Common myeloid progenitor, CD34-positive (primary cell): ENCODE measurements around the gene GID8.

Source experiments
- CTCF ChIA-PET: fragments of 350-600 bp; sonication (Branson Sonifier 250); formaldehyde crosslinking; loops from one replicate; lab custom pipeline; 2021; ENCODE audit warnings: antibody characterized with exemption; lab: Charles Lee
- POLR2A ChIA-PET: fragments of 350-600 bp; sonication (Branson Sonifier 250); formaldehyde crosslinking; loops from one replicate; lab custom pipeline; 2021; ENCODE audit warnings: antibody characterized with exemption; lab: Charles Lee
- DNase-seq, 3 donors: peaks; one replicate each; pipeline versions ENCODE4 v3.0.0 to v3.0.0-alpha.2; 2013
- H3K27ac ChIP-seq, 2 experiments: 1 replicate in 1 of 2; 2 replicates in 1 of 2; pipeline ENCODE4 v1.7.0; 2013; ENCODE audit warnings: inconsistent platforms in 2 of 2, low read length in 2 of 2, mild to moderate bottlenecking in 2 of 2, low read depth in 1 of 2, moderate library complexity in 1 of 2; ENCODE audit not compliant: severe bottlenecking in 2 of 2, insufficient read depth in 1 of 2, poor library complexity in 1 of 2
- H3K27me3 ChIP-seq, 5 experiments: replicated peaks in 2 of 5; 1 replicate in 3 of 5; 2 replicates in 2 of 5; pipeline versions ENCODE4 v1.6.1 to v1.7.0; 2013; ENCODE audit warnings: low read length in 4 of 5, mild to moderate bottlenecking in 2 of 5, moderate library complexity in 2 of 5, inconsistent platforms in 1 of 5; ENCODE audit not compliant: insufficient read depth in 5 of 5, control insufficient read depth in 4 of 5
- H3K36me3 ChIP-seq, 4 experiments: 1 replicate in 2 of 4; 2 replicates in 2 of 4; pipeline versions ENCODE4 v1.6.1 to v1.7.0; 2013; ENCODE audit warnings: low read length in 3 of 4, control low read depth in 1 of 4, mild to moderate bottlenecking in 1 of 4; ENCODE audit not compliant: control insufficient read depth in 4 of 4, insufficient read depth in 4 of 4
- H3K4me1 ChIP-seq, 4 experiments: 1 replicate in 3 of 4; 2 replicates in 1 of 4; pipeline versions ENCODE4 v1.6.1 to v1.7.1; 2013; ENCODE audit warnings: low read length in 3 of 4, mild to moderate bottlenecking in 3 of 4, control low read depth in 1 of 4, inconsistent platforms in 1 of 4, moderate library complexity in 1 of 4; ENCODE audit not compliant: control insufficient read depth in 4 of 4, insufficient read depth in 4 of 4; ENCODE audit errors: control extremely low read depth in 1 of 4
- H3K4me3 ChIP-seq, 7 experiments: 1 replicate in 4 of 7; 2 replicates in 3 of 7; pipeline versions ENCODE4 v1.5.1 to v1.7.0; 2013; ENCODE audit warnings: mild to moderate bottlenecking in 7 of 7, low read length in 6 of 7, moderate library complexity in 6 of 7, inconsistent platforms in 2 of 7, low read depth in 2 of 7, control low read depth in 1 of 7; ENCODE audit not compliant: insufficient read depth in 4 of 7, control insufficient read depth in 1 of 7; ENCODE audit errors: extremely low read depth in 1 of 7
- H3K9me3 ChIP-seq, 5 experiments: 1 replicate in 4 of 5; 2 replicates in 1 of 5; pipeline versions ENCODE4 v1.6.1 to v1.7.1; 2013; ENCODE audit warnings: low read length in 4 of 5, mild to moderate bottlenecking in 2 of 5, inconsistent platforms in 1 of 5, low read depth in 1 of 5, moderate library complexity in 1 of 5; ENCODE audit not compliant: control insufficient read depth in 4 of 5, insufficient read depth in 2 of 5; ENCODE audit errors: control extremely low read depth in 1 of 5
- WGBS: methylation state at CpG from one replicate; pipeline ENCODE4 v1.1.5; 2013; ENCODE audit not compliant: insufficient coverage; 5-methylcytosine and 5-hydroxymethylcytosine counted together

The GID8 gene

DNA sequence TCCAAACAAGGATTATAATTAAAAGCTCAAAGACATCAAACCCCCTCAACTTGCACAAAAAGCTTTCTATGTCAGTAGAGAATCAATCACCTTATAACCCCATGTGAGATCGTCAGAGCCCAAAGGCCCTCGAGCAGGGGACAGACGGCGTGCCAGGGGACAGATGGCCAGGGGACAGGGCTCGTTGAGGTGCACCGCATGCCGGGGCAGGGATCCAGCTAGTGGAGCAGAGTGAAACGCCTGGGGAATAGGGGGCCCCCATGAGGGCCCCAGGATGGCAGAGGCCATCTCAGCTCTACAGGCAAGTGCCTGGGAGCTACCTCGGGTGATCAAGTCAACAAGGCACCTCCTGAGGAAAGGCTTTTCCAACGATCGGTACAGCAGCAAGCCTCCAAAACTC lies 40.3 kb upstream of the GID8 start:
- ChIA-PET CTCF (interaction anchor here (0.8 to 8.4 kb wide), 5 partner anchors 10 to 111 kb away, joined by 3 to 155 read pairs (median 5); no protein-coding TSS in a partner anchor), POLR2A (no interaction called here)
- peaks cover 0 to 15% (median 8%) of the 10 kb centered on the region in 4 experiments for H3K4me1 ChIP-seq
- no peak for DNase-seq
- WGBS = 92% methylated on average over 11 of the region's 11 CpGs
- no peak overlapping the region for H3K4me3 ChIP-seq
- peaks cover 14 to 77% (median 49%) of the 10 kb centered on the region in 4 experiments for H3K36me3 ChIP-seq
- H3K9me3 ChIP-seq = no peaks in the 10 kb centered on the region
- no peaks in the 10 kb centered on the region for H3K27me3 ChIP-seq
- no peak overlapping the region for H3K27ac ChIP-seq

- no peak overlapping the region for H3K4me3 ChIP-seq
- DNase-seq = no peak
- no peaks in the 10 kb centered on the region for H3K27me3 ChIP-seq
- H3K9me3 ChIP-seq = no peaks in the 10 kb centered on the region
- WGBS = 90% methylated on average over 15 of the region's 16 CpGs
- H3K36me3 ChIP-seq = peaks cover 14 to 77% (median 47%) of the 10 kb centered on the region in 4 experiments
- no peak overlapping the region for H3K27ac ChIP-seq
- ChIA-PET CTCF (interaction anchor here (0.8 to 8.4 kb wide), 10 partner anchors 9 to 111 kb away, joined by 3 to 155 read pairs (median 8); no protein-coding TSS in a partner anchor), POLR2A (interaction anchor here (0.7 kb wide), 1 partner anchor 9 kb away, joined by 4 read pairs; no protein-coding TSS in a partner anchor)
- H3K4me1 ChIP-seq = peaks cover 0 to 15% (median 8%) of the 10 kb centered on the region in 4 experiments
These were observed 39.6 kb upstream of the GID8 start for GRCh38 chr20:62898093-62898964.

DNA sequence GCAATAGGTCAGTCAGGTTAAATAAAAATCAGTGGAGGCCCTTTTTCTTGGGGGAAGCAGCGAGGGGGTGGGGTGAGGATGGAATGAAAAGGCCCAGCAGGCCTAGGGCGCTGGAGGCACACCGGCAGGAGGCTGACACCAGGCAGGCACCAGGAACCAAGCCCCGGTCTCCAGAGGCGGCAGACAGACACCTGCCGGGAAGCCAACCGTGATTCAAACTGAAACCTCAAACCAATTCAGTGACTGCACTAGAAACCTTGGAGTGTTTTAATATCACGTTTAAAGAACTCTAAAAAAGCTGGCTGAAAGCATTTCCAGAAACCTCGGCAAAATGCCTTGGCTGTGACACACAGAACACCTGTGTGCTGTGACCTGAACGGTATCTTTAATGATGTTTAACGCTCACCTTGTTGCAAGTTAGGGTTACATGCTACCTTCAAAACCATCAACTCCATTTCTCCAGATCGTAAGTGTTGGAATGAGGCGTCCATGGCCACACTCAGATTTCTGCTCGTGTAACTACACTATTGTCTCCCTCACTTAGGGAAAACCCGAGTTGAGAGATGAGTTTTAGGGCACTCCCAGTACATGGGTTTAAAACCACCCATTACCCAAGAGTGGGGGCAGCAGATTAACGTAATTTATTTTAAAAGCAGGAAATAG lies 38.8 kb upstream of the GID8 start:
- no peaks in the 10 kb centered on the region for H3K9me3 ChIP-seq
- 67% methylated on average over 15 of the region's 16 CpGs for WGBS
- POLR2A ChIA-PET = interaction anchor here (0.5 to 0.9 kb wide), 2 partner anchors 13 to 555 kb away, joined by 3 to 4 read pairs; no protein-coding TSS in a partner anchor
- no peak overlapping the region for H3K27ac ChIP-seq
- H3K36me3 ChIP-seq = peaks cover 10 to 77% (median 47%) of the 10 kb centered on the region in 4 experiments
- peaks cover 0 to 15% (median 8%) of the 10 kb centered on the region in 4 experiments for H3K4me1 ChIP-seq
- no peaks in the 10 kb centered on the region for H3K27me3 ChIP-seq
- DNase-seq = no peak
- H3K4me3 ChIP-seq = no peak overlapping the region
- CTCF ChIA-PET = interaction anchor here (0.9 to 8.4 kb wide), 15 partner anchors 9 to 126 kb away, joined by 3 to 155 read pairs (median 6); partner anchors contain the start of gene DIDO1

DNA sequence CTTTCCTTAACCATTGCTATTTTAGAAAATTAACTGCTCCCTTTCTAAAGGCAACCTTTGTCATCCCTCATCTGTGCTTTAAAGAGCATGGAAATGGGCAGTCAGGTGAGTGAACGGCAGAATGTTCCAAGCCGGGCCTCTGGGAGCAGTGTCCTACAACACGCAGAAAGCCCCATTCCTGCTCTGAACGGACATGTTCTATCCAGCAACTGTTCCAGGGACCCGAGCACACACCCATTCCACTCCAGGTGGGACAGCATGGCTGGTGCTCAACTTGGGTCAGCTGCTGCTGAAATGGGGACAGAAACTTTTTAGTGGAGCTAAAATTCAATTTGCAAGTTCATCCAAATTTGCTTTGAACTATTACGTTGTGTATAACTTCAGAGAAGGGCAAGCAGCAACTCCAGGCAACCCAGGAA lies 38.3 kb upstream of the GID8 start:
- no peak for DNase-seq
- peak overlapping the region in 1 of 7 experiments; percentile 45 for H3K4me3 ChIP-seq
- ChIA-PET CTCF (interaction anchor here (0.9 to 8.4 kb wide), 15 partner anchors 9 to 125 kb away, joined by 3 to 155 read pairs (median 6); partner anchors contain the start of gene DIDO1), POLR2A (interaction anchor here (0.5 to 0.9 kb wide), 2 partner anchors 13 to 556 kb away, joined by 3 to 4 read pairs; no protein-coding TSS in a partner anchor)
- peaks cover 0 to 15% (median 8%) of the 10 kb centered on the region in 4 experiments for H3K4me1 ChIP-seq
- H3K36me3 ChIP-seq = peaks cover 9 to 75% (median 48%) of the 10 kb centered on the region in 4 experiments
- H3K27me3 ChIP-seq = no peaks in the 10 kb centered on the region
- H3K9me3 ChIP-seq = no peaks in the 10 kb centered on the region
- H3K27ac ChIP-seq = no peak overlapping the region
- WGBS = 4% methylated on average over 6 of the region's 6 CpGs

DNA sequence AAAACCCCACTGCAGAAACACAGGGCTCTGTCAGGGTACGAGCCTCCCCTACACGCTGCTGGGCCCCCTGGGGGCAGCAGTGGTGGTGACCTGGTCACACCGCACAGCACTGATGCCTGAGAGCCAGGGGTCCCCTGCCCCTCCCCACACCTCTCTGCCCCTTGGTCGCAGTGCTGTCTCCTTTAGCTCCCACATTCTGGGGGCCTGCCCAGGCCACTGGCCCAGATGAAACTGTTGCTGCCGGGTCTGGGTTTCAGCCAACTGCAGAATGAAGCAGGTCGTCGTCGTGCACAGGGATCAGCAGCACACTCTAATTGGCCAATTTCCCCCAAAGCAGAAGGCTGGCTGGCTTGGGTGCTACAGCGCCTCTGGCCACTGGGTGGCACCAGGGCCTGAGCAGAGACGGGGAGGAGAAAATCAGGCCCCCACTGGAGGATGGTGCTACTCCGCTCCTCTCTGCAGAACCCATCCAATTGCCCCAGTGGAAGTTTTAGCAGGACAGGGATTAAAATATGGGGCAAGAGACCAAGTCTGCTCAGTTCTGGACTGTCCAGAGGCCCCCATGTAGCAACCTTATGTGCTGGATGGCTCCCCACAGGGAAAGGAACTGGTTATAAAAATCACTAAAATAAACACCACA lies 37.8 kb upstream of the GID8 start:
- no peak overlapping the region for H3K27ac ChIP-seq
- H3K9me3 ChIP-seq = no peaks in the 10 kb centered on the region
- peaks cover 0 to 15% (median 8%) of the 10 kb centered on the region in 4 experiments for H3K4me1 ChIP-seq
- WGBS = 2% methylated on average over 9 of the region's 11 CpGs
- DNase-seq = peak; percentile 77 to 91 (median 89)
- no peaks in the 10 kb centered on the region for H3K27me3 ChIP-seq
- ChIA-PET POLR2A (interaction anchor here (0.9 kb wide), 1 partner anchor 14 kb away, joined by 3 read pairs; no protein-coding TSS in a partner anchor), CTCF (interaction anchor here (0.9 to 8.4 kb wide), 19 partner anchors 9 to 125 kb away, joined by 3 to 155 read pairs (median 8); partner anchors contain the start of gene DIDO1)
- peaks cover 10 to 75% (median 50%) of the 10 kb centered on the region in 4 experiments for H3K36me3 ChIP-seq
- peak overlapping the region in 1 of 7 experiments; percentile 45 for H3K4me3 ChIP-seq
